GM12892 (cell line): ENCODE measurements around the gene NEDD4L.

Experiments
- POLR2A ChIP-seq: IDR thresholded peaks from 2 replicates; pipeline ENCODE4 v1.6.1; 2011; ENCODE audit warnings: low read depth, low read length, control low read depth
- POLR2AphosphoS5 ChIP-seq: IDR thresholded peaks from 2 replicates; pipeline ENCODE4 v1.6.1; 2011; ENCODE audit warnings: low read depth, low read length, control low read depth

DNA sequence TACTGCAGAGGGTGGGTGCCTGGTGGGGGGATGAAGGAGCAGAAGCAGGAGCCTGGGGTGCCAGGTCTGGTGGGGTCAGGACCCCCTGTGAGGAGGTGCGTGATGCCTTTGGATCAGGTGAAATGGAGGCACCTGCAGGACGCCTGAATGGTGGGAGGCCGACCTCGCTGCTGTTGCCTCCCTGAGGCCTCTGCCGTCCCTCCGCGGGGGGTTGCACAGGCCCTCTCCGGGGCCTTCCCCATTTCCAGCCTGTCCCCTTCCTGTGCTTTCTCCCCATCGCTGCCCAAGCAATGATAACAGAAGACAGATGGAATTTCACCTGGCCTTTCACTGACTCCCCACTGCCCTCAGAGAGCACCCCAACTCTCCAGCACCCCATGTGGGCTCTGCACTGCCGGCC lies 325.6 kb downstream of the NEDD4L start:
- TF ChIP-seq POLR2A (no peak), POLR2AphosphoS5 (no peak)
